ACC112 (cell line): ENCODE measurements around the gene ALG14.

ENCODE experiments used
- H2AFZ ChIP-seq: fragments of 200-600 bp; sonication (generic); one replicate; pipeline ENCODE4 v1.6.0; 2017; ENCODE audit warnings: antibody characterized with exemption, low read length; ENCODE audit not compliant: unreplicated experiment
- H3K27ac ChIP-seq: fragments of 200-600 bp; sonication (generic); 2 replicates; pipeline ENCODE4 v1.5.1; 2014; ENCODE audit warnings: low read depth, mild to moderate bottlenecking, antibody characterized with exemption, low read length, moderate library complexity
- H3K27me3 ChIP-seq: fragments of 200-600 bp; sonication (generic); 2 replicates; pipeline ENCODE4 v1.6.1; 2014; ENCODE audit warnings: mild to moderate bottlenecking, antibody characterized with exemption, low read length, moderate library complexity, mixed read lengths; ENCODE audit not compliant: insufficient read depth
- H3K36me3 ChIP-seq: fragments of 200-600 bp; sonication (generic); 2 replicates; pipeline ENCODE4 v1.6.1; 2016; ENCODE audit warnings: mild to moderate bottlenecking, antibody characterized with exemption, low read length, moderate library complexity, mixed read lengths; ENCODE audit not compliant: insufficient read depth
- H3K4me1 ChIP-seq: fragments of 200-600 bp; sonication (generic); one replicate; pipeline ENCODE4 v1.6.1; 2016; ENCODE audit warnings: low read length, mixed read lengths; ENCODE audit not compliant: insufficient read depth, unreplicated experiment, control insufficient read depth
- H3K4me3 ChIP-seq: fragments of 200-600 bp; sonication (generic); 2 replicates; pipeline ENCODE4 v1.5.1; 2014; ENCODE audit warnings: mild to moderate bottlenecking, low read depth, low read length
- H3K79me2 ChIP-seq: fragments of 200-600 bp; sonication (generic); one replicate; pipeline ENCODE4 v1.6.0; 2016; ENCODE audit warnings: low read length; ENCODE audit not compliant: control insufficient read depth, unreplicated experiment, insufficient read depth

The ALG14 gene

DNA sequence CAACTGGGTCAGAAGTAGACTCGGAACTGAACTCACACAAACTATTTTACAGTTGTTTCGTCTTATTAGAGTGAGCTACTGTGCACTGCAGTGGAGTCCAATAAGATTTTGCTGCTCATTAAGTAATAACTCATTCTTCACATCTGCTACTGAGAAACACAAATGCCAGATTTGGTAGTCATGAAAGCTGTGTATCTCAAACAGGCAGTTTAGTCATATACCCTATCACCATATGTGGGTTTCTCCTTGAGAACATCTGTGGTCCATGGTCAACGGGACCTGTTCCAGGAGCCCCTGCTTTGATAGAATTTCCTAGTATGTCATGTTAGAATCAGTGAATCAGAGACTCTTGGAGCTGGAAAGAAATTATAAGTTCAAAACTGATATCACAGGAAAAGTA, 60.4 kb downstream of the ALG14 start:
- Histone ChIP-seq H3K27me3 (no peaks in the 10 kb centered on the region), H3K27ac (no peak overlapping the region)

DNA sequence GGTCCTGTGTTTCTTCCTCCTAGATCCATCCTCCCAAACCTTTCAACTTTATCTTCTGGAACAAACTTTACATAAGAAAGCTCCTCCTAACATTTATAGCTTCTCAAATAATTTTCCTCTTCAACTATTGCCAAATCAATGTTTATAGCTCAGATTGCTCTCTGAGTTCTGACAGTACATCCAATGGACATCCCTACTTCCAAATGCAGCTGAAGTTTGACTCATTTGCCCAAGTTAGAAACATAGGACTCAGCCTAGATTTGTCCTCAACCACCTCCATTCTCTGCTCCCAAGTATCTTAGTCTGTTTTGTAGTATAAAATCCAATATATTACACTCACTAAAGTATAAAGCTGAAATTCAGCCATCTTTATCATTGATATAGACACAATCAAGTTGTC, 62.6 kb downstream of the ALG14 start:
- H3K36me3 ChIP-seq: 0 out of 2 replicates have a peak, but pooled peaks cover 3% of the 10 kb centered on the region
- no peaks in the 10 kb centered on the region for H3K27me3 ChIP-seq
- no peak overlapping the region for H2AFZ ChIP-seq
- H3K79me2 ChIP-seq: no peaks in the 10 kb centered on the region
- peaks cover 9% of the 10 kb centered on the region for H3K4me1 ChIP-seq
- no peak overlapping the region for H3K27ac ChIP-seq
- no peak overlapping the region for H3K4me3 ChIP-seq

More for the DNA sequence above, 60.4 kb downstream of the ALG14 start:
- Histone ChIP-seq H3K79me2 (no peaks in the 10 kb centered on the region), H3K36me3 (0 out of 2 replicates have a peak, but pooled peaks cover 3% of the 10 kb centered on the region), H3K4me3 (no peak overlapping the region), H3K4me1 (peaks cover 9% of the 10 kb centered on the region), H2AFZ (no peak overlapping the region)

DNA sequence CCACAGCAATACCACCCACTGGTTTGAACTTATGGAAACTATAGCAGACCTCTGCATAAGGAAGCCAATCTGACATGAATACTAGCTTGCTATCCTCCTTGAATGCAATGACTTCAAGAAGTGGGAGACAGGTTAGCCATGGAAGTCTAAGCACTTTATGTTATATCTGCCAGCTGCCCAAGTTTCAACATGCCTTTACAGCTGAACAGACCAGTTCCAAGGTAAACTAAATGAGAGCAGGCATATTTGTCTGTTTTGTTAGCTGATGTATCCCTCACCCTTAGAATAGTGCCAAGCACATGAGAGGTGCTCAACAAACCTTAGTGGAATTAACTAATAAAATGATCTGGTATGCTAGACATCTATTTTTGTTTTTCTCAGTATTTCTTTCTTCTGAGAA, 65.1 kb downstream of the ALG14 start:
- Histone ChIP-seq H3K4me1 (peaks cover 13% of the 10 kb centered on the region), H3K27ac (no peak overlapping the region), H3K79me2 (no peaks in the 10 kb centered on the region), H3K27me3 (no peaks in the 10 kb centered on the region), H2AFZ (no peak overlapping the region), H3K36me3 (0 out of 2 replicates have a peak, but pooled peaks cover 3% of the 10 kb centered on the region), H3K4me3 (no peak overlapping the region)

DNA sequence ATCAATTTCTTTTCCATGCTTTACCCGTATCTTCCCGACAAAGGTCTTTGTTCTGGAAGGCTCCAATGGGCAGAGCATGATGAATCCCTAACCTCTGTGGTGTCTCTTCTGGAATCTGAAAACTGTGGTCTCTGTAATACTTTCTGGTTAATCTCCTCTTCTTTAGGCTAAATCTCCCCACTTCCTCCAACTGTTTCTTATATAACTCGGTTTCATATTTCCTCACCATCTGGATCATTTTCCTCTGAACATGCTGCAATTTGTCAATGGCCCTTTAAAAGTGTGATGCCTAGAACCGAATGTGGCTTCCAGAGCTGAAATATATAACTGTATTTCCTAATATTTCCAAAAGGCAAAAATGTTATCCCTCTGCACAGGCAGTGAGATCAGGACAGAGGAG, 66.1 kb downstream of the ALG14 start:
- Histone ChIP-seq H3K36me3 (no peaks in the 10 kb centered on the region), H2AFZ (no peak overlapping the region), H3K27me3 (no peaks in the 10 kb centered on the region), H3K27ac (no peak overlapping the region), H3K4me3 (no peak overlapping the region), H3K79me2 (no peaks in the 10 kb centered on the region), H3K4me1 (peaks cover 17% of the 10 kb centered on the region)

DNA sequence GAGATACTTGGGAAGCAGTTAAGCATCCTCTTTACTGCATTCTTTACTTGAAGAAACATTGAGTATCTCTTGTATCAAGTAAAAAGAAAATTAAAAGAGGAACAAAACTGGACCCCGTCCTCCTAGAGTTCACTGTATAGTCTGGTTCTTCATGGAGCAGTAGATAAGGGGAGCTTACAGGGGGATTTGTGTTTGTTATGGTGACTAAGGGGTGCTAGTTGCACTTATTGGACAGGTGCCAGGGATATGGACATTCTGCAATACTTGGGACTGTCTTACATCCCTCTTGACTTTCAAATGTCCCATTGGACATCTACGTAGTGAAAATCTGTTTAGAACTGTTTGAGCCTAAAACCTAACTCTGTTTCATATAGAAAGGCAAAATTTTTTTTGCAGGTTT, 67.2 kb downstream of the ALG14 start:
- Histone ChIP-seq H3K79me2 (no peaks in the 10 kb centered on the region), H3K36me3 (no peaks in the 10 kb centered on the region), H3K27ac (no peak overlapping the region), H3K27me3 (no peaks in the 10 kb centered on the region), H2AFZ (no peak overlapping the region), H3K4me3 (no peak overlapping the region), H3K4me1 (peaks cover 17% of the 10 kb centered on the region)

DNA sequence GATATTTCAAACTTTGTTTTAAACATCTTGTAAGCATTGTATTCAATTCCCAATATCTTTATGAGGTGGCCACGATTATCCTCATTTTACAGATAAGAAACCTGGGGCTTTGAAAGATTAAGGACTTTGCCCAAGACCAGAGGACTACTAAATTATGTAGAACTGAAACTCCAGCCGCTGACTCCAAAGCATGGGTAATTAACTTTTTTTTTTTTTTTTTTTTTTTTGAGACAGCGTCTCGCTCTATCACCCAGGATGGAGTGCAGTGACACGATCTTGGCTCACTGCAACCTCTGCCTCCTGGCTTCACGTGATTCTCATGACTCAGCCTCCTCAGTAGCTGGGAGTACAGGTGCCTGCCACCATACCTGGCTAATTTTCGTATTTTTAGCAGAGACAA, 68.7 kb downstream of the ALG14 start:
- H3K27ac ChIP-seq: no peak overlapping the region
- H3K4me3 ChIP-seq: no peak overlapping the region
- H2AFZ ChIP-seq: no peak overlapping the region
- H3K27me3 ChIP-seq: no peaks in the 10 kb centered on the region
- peaks cover 17% of the 10 kb centered on the region for H3K4me1 ChIP-seq
- no peaks in the 10 kb centered on the region for H3K79me2 ChIP-seq
- no peaks in the 10 kb centered on the region for H3K36me3 ChIP-seq

DNA sequence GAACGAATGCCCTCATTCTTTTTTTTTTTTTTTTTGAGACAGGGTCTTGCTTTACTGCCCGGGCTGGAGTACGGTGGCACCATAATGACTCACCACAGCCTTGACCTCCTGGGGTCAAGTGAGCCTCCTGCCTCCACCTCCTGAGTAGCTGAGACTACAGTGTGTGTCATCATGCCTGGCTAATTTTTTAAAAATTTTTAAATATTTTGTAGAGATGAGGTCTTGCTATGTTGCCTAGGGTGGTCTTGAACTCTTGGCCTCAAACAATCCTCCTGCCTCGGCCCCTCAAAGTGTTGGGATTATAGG, 69.4 kb downstream of the ALG14 start:
- H3K36me3 ChIP-seq: no peaks in the 10 kb centered on the region
- H2AFZ ChIP-seq: peak overlapping the region; percentile 94
- peak overlapping the region; percentile 30; the same call in 1 of the 2 replicates for H3K4me3 ChIP-seq
- H3K27ac ChIP-seq: 0 out of 2 replicates have a peak overlapping the region, but pooled peaks have one; percentile 11
- no peaks in the 10 kb centered on the region for H3K79me2 ChIP-seq
- H3K4me1 ChIP-seq: peaks cover 17% of the 10 kb centered on the region
- no peaks in the 10 kb centered on the region for H3K27me3 ChIP-seq

DNA sequence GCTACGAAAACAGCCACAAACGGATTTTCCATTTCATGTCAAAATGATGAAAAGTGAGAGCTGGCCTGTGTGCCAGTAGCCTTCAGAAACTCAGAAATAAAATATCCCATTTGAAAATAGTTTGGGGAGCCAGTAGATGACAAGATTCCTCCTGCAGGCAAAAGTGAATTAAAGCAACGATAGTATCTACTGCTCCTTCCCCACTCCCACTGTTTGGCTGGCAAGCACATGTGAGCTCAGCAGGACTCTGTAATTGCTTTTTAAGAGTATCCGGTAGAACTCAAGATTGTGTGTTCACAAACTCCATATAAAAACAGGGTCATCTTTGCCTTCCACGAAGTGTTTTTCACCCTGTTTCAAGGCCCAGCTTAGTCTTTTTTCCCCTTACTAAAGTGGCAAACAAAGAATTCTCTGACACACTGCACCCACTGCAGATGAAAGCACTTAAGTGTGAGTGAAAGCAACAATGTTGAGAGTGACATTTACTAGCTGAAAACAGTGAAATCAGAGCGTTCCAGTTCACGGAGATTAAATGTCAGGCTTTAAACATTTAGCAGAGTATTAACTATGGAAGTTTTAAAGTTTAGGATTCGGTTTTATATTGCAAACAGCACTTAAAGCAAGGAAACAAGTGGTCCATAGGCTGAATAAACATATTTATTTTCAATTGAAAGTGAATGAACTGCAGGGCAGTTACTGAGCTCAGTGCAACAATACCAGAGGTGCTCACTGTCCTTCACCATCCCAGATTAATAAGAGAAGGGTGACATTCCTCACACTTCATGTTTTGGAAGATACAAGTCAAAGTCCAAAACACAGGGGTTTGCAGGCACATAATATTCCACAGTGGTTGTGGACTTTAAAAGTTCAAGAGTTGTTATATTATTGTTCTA, 70.0 kb downstream of the ALG14 start:
- H3K27ac ChIP-seq: peak overlapping the region; percentile 11
- H3K79me2 ChIP-seq: no peaks in the 10 kb centered on the region
- H3K4me1 ChIP-seq: peaks cover 17% of the 10 kb centered on the region
- peak overlapping the region; percentile 94 for H2AFZ ChIP-seq
- peak overlapping the region; percentile 30 for H3K4me3 ChIP-seq
- no peaks in the 10 kb centered on the region for H3K36me3 ChIP-seq
- no peaks in the 10 kb centered on the region for H3K27me3 ChIP-seq

DNA sequence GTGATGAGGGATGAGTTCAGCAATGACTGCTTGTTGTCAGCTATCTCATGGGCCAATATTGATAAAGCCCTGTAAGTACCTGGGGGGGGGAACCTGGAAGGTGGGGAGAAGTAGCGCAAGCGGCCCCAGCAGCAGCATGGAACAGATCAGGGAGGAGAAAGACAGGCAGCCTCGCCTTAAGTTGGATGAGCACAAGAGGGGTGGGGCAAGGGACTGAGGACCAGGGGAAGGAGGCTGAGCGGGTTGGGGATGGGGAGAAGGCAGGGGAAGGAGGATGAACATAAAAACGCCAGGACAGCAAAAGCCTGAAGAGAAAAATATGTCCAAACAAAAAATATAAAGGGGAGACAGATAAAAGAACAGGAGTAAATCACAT, 70.6 kb downstream of the ALG14 start:
- Histone ChIP-seq H3K36me3 (no peaks in the 10 kb centered on the region), H3K27me3 (no peaks in the 10 kb centered on the region), H3K4me1 (peaks cover 17% of the 10 kb centered on the region), H2AFZ (peak overlapping the region; percentile 94), H3K4me3 (no peak overlapping the region), H3K27ac (no peak overlapping the region), H3K79me2 (no peaks in the 10 kb centered on the region)

DNA sequence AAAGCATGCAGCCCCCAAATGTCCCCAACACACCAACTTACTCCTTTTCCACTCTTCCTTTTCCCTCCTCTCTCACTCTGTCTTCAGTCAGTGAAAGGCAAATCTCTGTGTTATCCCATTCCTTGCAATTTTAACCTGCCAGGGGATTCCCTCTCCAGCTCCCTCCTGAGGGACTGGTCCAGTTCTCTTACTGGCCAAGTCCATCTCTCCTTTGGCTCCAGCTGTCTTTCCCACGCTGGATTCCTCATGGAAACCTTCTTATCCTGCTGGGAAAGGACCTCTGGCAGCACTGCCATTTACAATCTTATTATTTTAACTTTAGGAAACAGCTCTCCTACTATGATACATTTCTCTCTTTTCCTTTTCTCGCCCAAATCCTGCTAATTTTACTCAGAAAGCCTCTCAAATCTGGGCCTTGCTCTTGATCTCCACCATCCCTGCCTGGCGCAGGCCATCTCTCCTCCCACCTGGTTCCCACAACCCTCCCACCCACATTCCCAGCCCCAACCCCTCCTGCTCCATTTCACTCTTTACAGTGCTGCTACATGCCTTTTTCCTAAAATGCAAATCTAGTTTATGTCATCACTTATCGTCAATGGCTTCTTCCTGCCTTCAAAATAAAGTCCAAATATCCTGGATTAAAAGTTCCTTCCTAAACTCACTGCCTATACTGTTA, 73.2 kb downstream of the ALG14 start:
- Histone ChIP-seq H3K4me1 (peaks cover 21% of the 10 kb centered on the region), H3K79me2 (no peaks in the 10 kb centered on the region), H3K27ac (no peak overlapping the region), H3K4me3 (no peak overlapping the region), H3K27me3 (no peaks in the 10 kb centered on the region), H3K36me3 (no peaks in the 10 kb centered on the region), H2AFZ (no peak overlapping the region)

DNA sequence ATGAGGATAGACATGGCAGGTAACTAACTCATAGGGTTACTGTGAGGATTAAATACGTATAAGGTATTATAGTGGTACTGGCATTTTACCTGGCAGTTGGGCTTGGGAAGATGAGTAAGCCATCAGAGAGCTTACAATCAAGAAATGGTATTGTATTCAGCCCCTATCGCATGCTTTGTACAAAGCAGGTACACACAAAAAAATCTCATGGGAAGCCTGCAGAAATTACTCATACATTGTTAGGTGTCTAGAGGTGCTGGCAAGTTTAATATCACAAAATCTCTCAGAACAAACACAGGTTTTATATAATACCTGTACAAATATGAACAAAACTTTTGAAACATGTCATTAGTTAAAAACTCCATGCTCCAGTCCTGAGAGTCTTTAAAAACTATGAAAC, 74.0 kb downstream of the ALG14 start:
- Histone ChIP-seq H2AFZ (no peak overlapping the region), H3K79me2 (no peaks in the 10 kb centered on the region), H3K4me1 (peaks cover 19% of the 10 kb centered on the region), H3K27ac (no peak overlapping the region), H3K36me3 (no peaks in the 10 kb centered on the region), H3K27me3 (no peaks in the 10 kb centered on the region), H3K4me3 (no peak overlapping the region)
